HepG2 (cell line): Measurements from ENCODE around the gene MBL2. TPM values are rescaled to one million over a fixed set of nuclear protein-coding genes. Genes with fewer than 3 reads are reported as not detected.

ENCODE experiments used
- ATAC-seq: fragments of 200-7000 bp; cut with Tn5 transposase; 3 replicates; pipeline ENCODE4 v1.9.1; 2020; ENCODE audit warnings: mild to moderate bottlenecking, moderate library complexity
- BruUV-seq: library from RNA; stranded (reverse); fragments of 400-500 nt; replicated peaks from 2 replicates; lab custom pipeline; 2021; lab: Mats Ljungman, UMichigan
- CTCF ChIA-PET: fragments of 300-600 bp; formaldehyde crosslinking; extraction: SDS; loops from one replicate; lab custom pipeline; 2021; ENCODE audit warnings: low total read pairs, inconsistent platforms, low intra/inter-chr PET ratio; lab: Yijun Ruan, JAX
- POLR2A ChIA-PET: fragments of 350-600 bp; sonication (Branson Sonifier 250); formaldehyde crosslinking; loops from one replicate; lab custom pipeline; 2020; ENCODE audit warnings: antibody characterized with exemption, inconsistent platforms; lab: Yijun Ruan, JAX
- DNase-seq: peaks from one replicate; pipeline ENCODE4 v3.0.0-alpha.2; 2015; ENCODE audit warnings: low spot score
- FAIRE-seq: peaks from 3 replicates; lab custom pipeline; 2011; peaks lifted over from hg19 to GRCh38; lab: Jason Lieb, UNC
- H2AFZ ChIP-seq: one replicate; pipeline ENCODE4 v1.6.1; 2011; ENCODE audit warnings: low read length, inconsistent platforms
- H3K27ac ChIP-seq: fragments of 300-600 bp; 3 replicates; pipeline ENCODE4 v1.8.0; 2011; ENCODE audit warnings: mixed run types, mild to moderate bottlenecking, mixed read lengths, low read length, inconsistent platforms; ENCODE audit not compliant: insufficient read depth; ENCODE audit errors: extremely low read length
- H3K27me3 ChIP-seq, 2 experiments: fragments of 200-600 bp in 1 of 2; 2 replicates in 1 of 2; 3 replicates in 1 of 2; pipeline versions ENCODE4 v1.6.0 to v1.8.0; 2011; ENCODE audit warnings: low read length in 2 of 2, mild to moderate bottlenecking in 2 of 2, moderate library complexity in 2 of 2, inconsistent platforms in 1 of 2; ENCODE audit not compliant: insufficient read depth in 2 of 2, control insufficient read depth in 1 of 2
- H3K36me3 ChIP-seq, 2 experiments: fragments of 200-600 bp in 1 of 2; replicated peaks in 1 of 2; 2 replicates in 1 of 2; 3 replicates in 1 of 2; pipeline versions ENCODE4 v1.5.1 to v1.8.0; 2011; ENCODE audit warnings: low read length in 2 of 2, inconsistent platforms in 1 of 2; ENCODE audit not compliant: insufficient read depth in 2 of 2, control insufficient read depth in 1 of 2
- H3K4me1 ChIP-seq: 2 replicates; pipeline ENCODE4 v1.5.1; 2012; ENCODE audit warnings: low read length, inconsistent platforms; ENCODE audit not compliant: insufficient read depth
- H3K4me2 ChIP-seq: 2 replicates; pipeline ENCODE4 v1.6.0; 2011; ENCODE audit warnings: low read depth, low read length, inconsistent platforms
- H3K4me3 ChIP-seq, 3 experiments: fragments of 200-600 bp in 1 of 3; sonication (generic), shearing (Covaris generic) in 1 of 3; replicated peaks in 1 of 3; 2 replicates each; pipeline ENCODE4 v1.5.1; 2011 to 2016; ENCODE audit warnings: low read length in 3 of 3, inconsistent platforms in 2 of 3, low read depth in 2 of 3, mild to moderate bottlenecking in 2 of 3, control low read depth in 1 of 3, mixed read lengths in 1 of 3; ENCODE audit not compliant: insufficient read depth in 1 of 3
- H3K79me2 ChIP-seq: one replicate; pipeline ENCODE4 v1.6.1; 2011; ENCODE audit warnings: low read length, inconsistent platforms; ENCODE audit not compliant: insufficient read depth
- H3K9ac ChIP-seq: 2 replicates; pipeline ENCODE4 v1.6.0; 2011; ENCODE audit warnings: mild to moderate bottlenecking, low read depth, low read length, inconsistent platforms; ENCODE audit not compliant: insufficient read depth
- H3K9me3 ChIP-seq: 2 replicates; pipeline ENCODE4 v1.5.1; 2012; ENCODE audit warnings: mild to moderate bottlenecking, low read length
- H4K20me1 ChIP-seq: 2 replicates; pipeline ENCODE4 v1.6.0; 2011; ENCODE audit warnings: inconsistent platforms, mild to moderate bottlenecking, low read length, moderate library complexity; ENCODE audit not compliant: insufficient read depth
- FOSL2 ChIP-seq: sonication (generic); formaldehyde crosslinking; IDR thresholded peaks from 2 replicates; pipeline ENCODE4 v1.4.0; 2020; ENCODE audit warnings: missing genetic modification reagents
- NFE2 ChIP-seq: sonication (generic); formaldehyde crosslinking; IDR thresholded peaks from 2 replicates; pipeline ENCODE4 v1.4.0; 2020; ENCODE audit warnings: missing genetic modification reagents
- REST ChIP-seq, 2 experiments: IDR thresholded peaks; 2 replicates each; pipeline ENCODE4 v1.6.1; 2011 to 2012; ENCODE audit warnings: low read length in 2 of 2, borderline replicate concordance in 1 of 2, low read depth in 1 of 2, mild to moderate bottlenecking in 1 of 2, moderate library complexity in 1 of 2
- ZFP36L1 ChIP-seq: sonication (generic); formaldehyde crosslinking; IDR thresholded peaks from 2 replicates; pipeline ENCODE4 v1.8.0; 2022; ENCODE audit warnings: mild to moderate bottlenecking, missing genetic modification reagents, moderate library complexity
- ZNF281 ChIP-seq: sonication (generic); formaldehyde crosslinking; IDR thresholded peaks from 2 replicates; pipeline ENCODE4 v1.4.0; 2020; ENCODE audit warnings: missing genetic modification reagents, borderline replicate concordance
- whole genome bisulfite sequencing: methylation state at CpG from one replicate; pipeline ENCODE4 v1.1.6; 2017; ENCODE audit warnings: low lambda C conversion rate; 5-methylcytosine and 5-hydroxymethylcytosine counted together
- in situ Hi-C: cut with HindIII; loops from 2 replicates; pipeline ENCODE4 v1.10.0; 2017; ENCODE audit warnings: low pct_unique_long_range_greater_than_20kb; ENCODE audit not compliant: extremely low pct_ligation_motif_present
- intact Hi-C: fragments of 100-400 bp; cut with micrococcal nuclease; formaldehyde crosslinking; loops from one replicate; pipeline ENCODE4 v1.10.0; 2022; ENCODE audit not compliant: unreplicated experiment
- polyA plus RNA-seq, 8 experiments: library from polyadenylated mRNA; depleted of rRNA in 3 of 8; stranded (reverse) in 7 of 8; unstranded in 1 of 8; fragments of >200 nt; fragmentation: Illumina TruSeq in 4 of 8; extraction: Trizol in 4 of 8; gene quantifications; 2 replicates each; pipeline versions ENCODE4 v1.2.1 to v1.2.3, GENCODE V29; 2011 to 2016; ENCODE audit warnings: low read depth in 4 of 8, missing spikeins in 1 of 8, mixed read lengths in 1 of 8; ENCODE audit not compliant: insufficient read depth in 1 of 8
- total RNA-seq, 5 experiments: library from RNA; depleted of rRNA; stranded (reverse); fragments of >200 nt; fragmentation: Illumina TruSeq; extraction: Trizol; gene quantifications; 2 replicates each; pipeline ENCODE4 v1.2.3, GENCODE V29; 2016; ENCODE audit warnings: low read depth in 1 of 5

Gene MBL2
- total and polyA plus RNA-seq, 2 of the 13 experiments (the other 11 are each of a cell fraction or from before 2014, with no cell fraction given) = 9.6 to 16.2 TPM

GRCh38 chr10:52752261-52752660 lies 20.3 kb downstream of the MBL2 start:
- Histone ChIP-seq H3K36me3 (peaks cover 0 to 4% of the 10 kb centered on the region in 2 experiments; a peak in 1 of 5 replicates), H3K4me1 (peaks cover 68% of the 10 kb centered on the region), H3K4me3 (peak overlapping the region in 1 of 3 experiments; percentile 62; a peak in 2 of 6 replicates), H3K4me2 (peak overlapping the region; percentile 81)
- in situ Hi-C loops (no loop called here), intact Hi-C loops (no loop called here)
- 93% methylated on average over 1 of the region's 1 CpG for WGBS
- CTCF ChIA-PET = no interaction called here
- no peak for ATAC-seq
- TF ChIP-seq REST (IDR thresholded peaks at IDR 0.05; ENCODE audit: borderline replicate concordance in 1 of 2, low read depth in 1 of 2, low read length in 2 of 2) (peak in 1 of 2 experiments; percentile 70; a peak in 2 of 4 replicates), ZFP36L1 (CRISPR knock-in tag) (no peak)
- TF ChIP-seq, all 625 proteins: peak for 1
- H2AFZ ChIP-seq = no peak overlapping the region
- POLR2A ChIA-PET = interaction anchor here (1.0 kb wide), 1 partner anchor 23 kb away, joined by 5 read pairs; no protein-coding TSS in a partner anchor
- DNase-seq (no peak), FAIRE-seq (no peak)
- no peaks in the 10 kb centered on the region for H3K27me3 ChIP-seq
- H3K79me2 ChIP-seq = peaks cover 45% of the 10 kb centered on the region
- no peak overlapping the region for H3K27ac ChIP-seq
- H4K20me1 ChIP-seq = no peaks in the 10 kb centered on the region
- BruUV-seq = no TSS peak
- H3K9ac ChIP-seq = no peak overlapping the region
- H3K9me3 ChIP-seq = no peaks in the 10 kb centered on the region

DNA sequence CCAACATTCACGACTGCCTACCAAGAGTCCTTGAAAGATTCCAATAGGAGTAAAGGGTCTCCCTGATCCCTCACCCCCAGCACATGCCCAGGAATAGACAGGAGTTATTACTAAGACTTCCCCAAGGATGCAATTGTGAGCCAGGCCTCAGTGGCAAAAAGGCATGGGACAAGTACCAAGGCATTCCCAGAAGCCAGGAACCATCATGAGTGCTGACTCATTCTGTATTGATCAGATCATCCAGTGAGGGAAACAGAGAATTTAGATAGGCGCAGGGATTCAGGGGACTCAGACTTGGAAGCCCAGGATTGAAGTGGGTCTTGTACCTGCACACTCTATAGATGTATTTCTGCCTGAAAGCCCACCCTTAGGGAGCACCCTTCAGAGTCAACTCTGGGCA lies 21.2 kb downstream of the MBL2 start:
- Histone ChIP-seq H3K9ac (no peak overlapping the region), H2AFZ (no peak overlapping the region), H4K20me1 (no peaks in the 10 kb centered on the region), H3K4me1 (peaks cover 68% of the 10 kb centered on the region), H3K4me3 (no peak overlapping the region), H3K9me3 (no peaks in the 10 kb centered on the region), H3K36me3 (peaks cover 0 to 4% of the 10 kb centered on the region in 2 experiments; a peak in 1 of 5 replicates), H3K27ac (no peak overlapping the region), H3K27me3 (no peaks in the 10 kb centered on the region), H3K79me2 (peaks cover 45% of the 10 kb centered on the region), H3K4me2 (peak overlapping the region; percentile 81; the same call in 1 of the 2 replicates)
- no peak for DNase-seq
- in situ Hi-C loops (no loop called here), intact Hi-C loops (no loop called here)
- peak; percentile 56; the same call in 1 of the 2 replicates for TF ChIP-seq FOSL2 (CRISPR knock-in tag)
- peak; percentile 51; the same call in 1 of the 2 replicates for TF ChIP-seq NFE2 (CRISPR knock-in tag)
- TF ChIP-seq ZNF281 = no peak
- ATAC-seq = no peak
- no peak for FAIRE-seq
- ChIA-PET POLR2A (no interaction called here), CTCF (no interaction called here)
- no TSS peak for BruUV-seq
- WGBS = 95% methylated on average over 2 of the region's 2 CpGs
